Activated naive CD8-positive, alpha-beta T cell treated with anti-CD3 and anti-CD28 coated beads, Interleukin-2, amount 50 U/mL, for 24 hours (primary cell): ENCODE measurements around the gene TMEM14B.
"Not testable (repeated sequence)": the region's sequence is repeated elsewhere in the genome, so short reads cannot be mapped to it uniquely, and the experiment has no call there.

Source experiments
- ATAC-seq: fragments of 150-1000 bp; cut with Tn5 transposase; one replicate; pipeline ENCODE4 v1.10.0; 2021
- DNase-seq: peaks from one replicate; pipeline ENCODE4 v3.0.0; 2021
- H3K27ac Mint-ChIP-seq: one replicate; pipeline ENCODE4 v1.8.0; 2021; ENCODE audit warnings: mild to moderate bottlenecking, mixed read lengths
- H3K27me3 Mint-ChIP-seq: one replicate; pipeline ENCODE4 v1.8.0; 2021; ENCODE audit warnings: mixed read lengths
- H3K36me3 Mint-ChIP-seq: one replicate; pipeline ENCODE4 v1.8.0; 2021; ENCODE audit warnings: low read depth, mixed read lengths
- H3K4me1 Mint-ChIP-seq: one replicate; pipeline ENCODE4 v1.8.0; 2021; ENCODE audit warnings: mixed read lengths
- H3K4me3 Mint-ChIP-seq: one replicate; pipeline ENCODE4 v1.8.0; 2021; ENCODE audit warnings: mild to moderate bottlenecking, moderate library complexity, mixed read lengths
- H3K9me3 Mint-ChIP-seq: one replicate; pipeline ENCODE4 v1.8.0; 2021; ENCODE audit warnings: mixed read lengths

The TMEM14B gene

GRCh38 chr6:10747251-10747972 lies at the start of gene TMEM14B:
Gene TMEM14B, plus strand, starts transcription at chr6:10747805. Its CDS starts 1,441 bp downstream, at chr6:10749246.
- ATAC-seq (peak; percentile 94), DNase-seq (peak; percentile 100)
- peaks cover 35% of the 10 kb centered on the region for H3K4me1 Mint-ChIP-seq
- H3K27ac Mint-ChIP-seq = peak within 1 kb of the TSS; percentile 96
- H3K27me3 Mint-ChIP-seq = no peaks in the 10 kb centered on the region
- peaks cover 23% of the 10 kb centered on the region for H3K36me3 Mint-ChIP-seq
- no peaks in the 10 kb centered on the region for H3K9me3 Mint-ChIP-seq
- H3K4me3 Mint-ChIP-seq = peak within 1 kb of the TSS; percentile 83

- Mint-ChIP-seq H3K27ac (no peak overlapping the region), H3K4me1 (no peaks in the 10 kb centered on the region), H3K27me3 (no peaks in the 10 kb centered on the region), H3K4me3 (no peak overlapping the region), H3K36me3 (peaks cover 20% of the 10 kb centered on the region), H3K9me3 (peaks cover 4% of the 10 kb centered on the region)
- ATAC-seq = no peak
- no peak for DNase-seq
These were observed 33.6 kb upstream of the TMEM14B start for GRCh38 chr6:10713962-10714361.

- Mint-ChIP-seq H3K9me3 (peaks cover 9% of the 10 kb centered on the region), H3K4me1 (peaks cover 38% of the 10 kb centered on the region), H3K36me3 (peaks cover 9% of the 10 kb centered on the region), H3K27ac (peak overlapping the region; percentile 89), H3K4me3 (peak overlapping the region; percentile 82), H3K27me3 (no peaks in the 10 kb centered on the region)
- ATAC-seq (no peak), DNase-seq (peak; percentile 50)
These were observed 28.2 kb upstream of the TMEM14B start for GRCh38 chr6:10719296-10719963.

GRCh38 chr6:10719964-10720264 lies 27.7 kb upstream of the TMEM14B start:
- Mint-ChIP-seq H3K4me3 (peak overlapping the region; percentile 82), H3K9me3 (peaks cover 9% of the 10 kb centered on the region), H3K27ac (peak overlapping the region; percentile 89), H3K27me3 (no peaks in the 10 kb centered on the region), H3K36me3 (peaks cover 9% of the 10 kb centered on the region), H3K4me1 (peaks cover 43% of the 10 kb centered on the region)
- no peak for DNase-seq
- no peak for ATAC-seq

DNA sequence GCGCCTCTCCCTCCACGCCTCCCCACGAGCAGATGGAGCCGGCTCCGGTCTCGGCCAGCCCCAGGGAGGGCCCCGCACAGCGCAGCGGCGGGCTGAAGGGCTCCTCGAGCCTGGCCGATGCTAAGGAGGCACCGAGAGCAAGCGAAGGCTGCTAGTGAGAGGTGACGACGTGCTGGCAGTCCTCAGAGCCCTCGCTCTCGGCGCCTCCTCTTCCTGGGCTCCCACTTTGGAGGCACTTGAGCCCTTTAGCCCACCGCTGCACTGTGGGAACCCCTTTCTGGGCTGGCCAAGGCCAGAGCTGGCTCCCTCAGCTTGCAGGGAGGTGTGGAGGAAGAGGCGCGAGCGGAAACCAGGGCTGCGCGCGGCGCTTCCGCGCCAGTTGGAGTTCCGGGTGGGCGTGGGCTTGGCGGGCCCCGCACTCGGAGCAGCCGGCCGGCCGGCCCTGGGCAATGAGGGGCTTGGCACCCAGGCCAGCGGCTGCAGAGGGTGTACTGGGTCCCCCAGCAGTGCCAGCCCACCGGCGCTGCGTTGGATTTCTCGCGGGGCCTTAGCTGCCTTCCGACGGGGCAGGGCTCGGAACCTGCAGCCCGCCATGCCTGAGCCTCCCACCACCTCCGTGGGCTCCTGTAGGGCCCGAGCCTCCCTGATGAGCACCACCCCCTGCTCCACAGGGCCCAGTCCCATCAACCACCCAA lies 27.2 kb upstream of the TMEM14B start:
- DNase-seq (peak; percentile 67), ATAC-seq (peak; percentile 25)
- no peaks in the 10 kb centered on the region for H3K27me3 Mint-ChIP-seq
- H3K36me3 Mint-ChIP-seq = peaks cover 10% of the 10 kb centered on the region
- H3K27ac Mint-ChIP-seq = peak overlapping the region; percentile 91
- peak overlapping the region; percentile 91 for H3K4me3 Mint-ChIP-seq
- H3K4me1 Mint-ChIP-seq = peaks cover 47% of the 10 kb centered on the region
- H3K9me3 Mint-ChIP-seq = peaks cover 9% of the 10 kb centered on the region

DNA sequence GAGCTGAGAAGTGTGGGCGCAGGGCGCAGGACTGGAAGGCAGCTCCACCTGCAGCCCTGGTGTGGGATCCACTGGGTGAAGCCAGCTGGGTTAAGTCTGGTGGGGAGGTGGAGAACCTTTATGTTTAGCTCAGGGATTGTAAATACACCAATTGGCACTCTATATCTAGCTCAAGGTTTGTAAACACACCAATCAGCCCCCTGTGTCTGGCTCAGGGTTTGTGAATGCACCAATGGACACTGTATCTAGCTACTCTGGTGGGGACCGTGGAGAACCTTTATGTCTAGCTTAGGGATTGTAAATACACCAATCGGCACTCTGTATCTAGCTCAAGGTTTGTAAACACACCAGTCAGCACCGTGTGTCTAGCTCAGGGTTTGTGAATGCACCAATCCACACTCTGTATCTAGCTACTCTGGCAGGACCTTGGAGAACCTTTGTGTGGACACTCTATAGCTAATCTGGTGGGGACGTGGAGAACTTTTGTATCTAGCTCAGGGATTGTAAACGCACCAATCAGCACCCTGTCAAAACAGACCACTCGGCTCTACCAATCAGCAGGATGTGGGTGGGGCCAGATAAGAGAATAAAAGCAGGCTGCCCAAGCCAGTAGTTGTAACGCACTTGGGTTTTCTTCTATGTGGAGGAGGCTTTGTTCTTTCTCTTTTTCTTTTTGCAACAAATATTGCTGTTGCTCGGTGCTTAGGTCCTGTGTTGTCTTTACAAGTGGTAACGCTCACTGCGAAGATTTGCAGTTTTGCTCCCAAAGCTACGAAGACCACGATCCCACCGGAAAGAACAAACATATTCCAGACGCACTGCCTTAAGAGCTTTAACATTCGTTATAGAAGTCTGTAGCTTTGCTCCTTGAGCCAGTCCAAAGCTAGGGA lies 26.4 kb upstream of the TMEM14B start:
- peak; percentile 9 for DNase-seq
- Mint-ChIP-seq H3K36me3 (peaks cover 16% of the 10 kb centered on the region), H3K4me3 (peak overlapping the region; percentile 91), H3K4me1 (peaks cover 53% of the 10 kb centered on the region), H3K27ac (peak overlapping the region; percentile 91)
- ATAC-seq, H3K27me3 Mint-ChIP-seq, H3K9me3 Mint-ChIP-seq: not testable (repeated sequence)

GRCh38 chr6:10721850-10722569 lies 25.6 kb upstream of the TMEM14B start:
- H3K4me3 Mint-ChIP-seq = peak overlapping the region; percentile 91
- peaks cover 9% of the 10 kb centered on the region for H3K9me3 Mint-ChIP-seq
- no peak for ATAC-seq
- DNase-seq = no peak
- no peaks in the 10 kb centered on the region for H3K27me3 Mint-ChIP-seq
- H3K4me1 Mint-ChIP-seq = peaks cover 53% of the 10 kb centered on the region
- H3K27ac Mint-ChIP-seq = peak overlapping the region; percentile 91
- peaks cover 18% of the 10 kb centered on the region for H3K36me3 Mint-ChIP-seq

DNA sequence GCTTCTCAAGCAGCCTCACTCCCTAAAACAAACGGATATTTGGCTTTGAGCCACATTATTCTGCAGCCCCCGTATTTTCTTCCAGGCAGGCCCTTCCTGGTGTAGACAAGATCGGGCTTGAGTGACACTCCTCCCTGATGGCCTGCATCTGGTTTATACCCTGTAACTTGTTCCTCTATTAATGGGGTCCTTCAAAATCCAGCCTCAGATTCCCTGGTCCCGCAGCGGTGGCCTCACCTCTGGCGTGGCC lies 25.1 kb upstream of the TMEM14B start:
- ATAC-seq (no peak), DNase-seq (no peak)
- Mint-ChIP-seq H3K9me3 (peaks cover 9% of the 10 kb centered on the region), H3K27me3 (no peaks in the 10 kb centered on the region), H3K4me3 (peak overlapping the region; percentile 91), H3K4me1 (peaks cover 53% of the 10 kb centered on the region), H3K27ac (peak overlapping the region; percentile 91), H3K36me3 (peaks cover 21% of the 10 kb centered on the region)

DNA sequence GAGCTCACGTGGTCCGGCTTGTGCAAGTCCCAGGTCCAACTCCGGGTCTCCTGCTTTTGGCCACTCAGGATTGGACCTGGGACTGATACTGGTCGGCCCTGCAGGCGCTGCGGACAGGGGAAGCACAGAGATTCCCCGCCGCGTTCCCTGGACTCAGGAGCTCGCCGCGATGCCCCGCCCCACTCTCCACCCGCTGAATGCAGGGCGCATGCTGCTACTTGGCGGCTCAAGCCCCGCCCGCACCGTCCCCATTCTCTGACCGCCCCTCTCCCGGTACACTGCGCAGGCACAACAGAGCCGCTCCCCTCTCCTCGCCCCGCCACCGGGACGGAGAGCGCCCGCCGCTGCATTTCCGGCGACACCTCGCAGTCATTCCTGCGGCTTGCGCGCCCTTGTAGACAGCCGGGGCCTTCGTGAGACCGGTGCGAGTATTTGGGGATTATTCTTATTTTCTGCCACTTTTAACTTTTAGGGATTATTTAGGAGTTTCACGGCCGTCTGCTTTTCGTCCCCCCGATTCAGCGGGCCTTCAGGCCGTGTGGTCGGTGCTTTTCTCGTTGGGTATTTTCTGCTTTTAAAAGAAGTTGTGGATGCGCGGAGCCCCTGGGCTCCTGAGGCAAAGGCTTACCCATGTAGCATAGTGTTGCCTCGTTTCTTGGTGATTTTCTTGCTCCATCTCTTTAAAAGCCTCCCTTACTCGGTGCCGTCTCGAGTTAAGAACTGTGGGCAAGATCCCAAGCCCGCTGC lies 24.6 kb upstream of the TMEM14B start, which contains the start of gene TMEM14C:
Gene TMEM14C (plus strand): TSS at position 251 of the 747 bp plus-strand sequence. CDS start 1,544 bp downstream, outside the sequence.
- Mint-ChIP-seq H3K36me3 (peaks cover 25% of the 10 kb centered on the region), H3K27me3 (no peaks in the 10 kb centered on the region), H3K4me3 (peak within 1 kb of the TSS; percentile 91), H3K9me3 (peaks cover 9% of the 10 kb centered on the region), H3K27ac (peak within 1 kb of the TSS; percentile 91), H3K4me1 (peaks cover 57% of the 10 kb centered on the region)
- DNase-seq = peak; percentile 92
- ATAC-seq = peak; percentile 97

GRCh38 chr6:10723567-10723881 lies 24.1 kb upstream of the TMEM14B start:
- Mint-ChIP-seq H3K4me1 (peaks cover 57% of the 10 kb centered on the region), H3K4me3 (peak overlapping the region; percentile 91), H3K27ac (peak overlapping the region; percentile 91), H3K9me3 (peaks cover 6% of the 10 kb centered on the region), H3K27me3 (no peaks in the 10 kb centered on the region), H3K36me3 (peaks cover 26% of the 10 kb centered on the region)
- no peak for ATAC-seq
- DNase-seq = no peak

- no peak overlapping the region for H3K4me3 Mint-ChIP-seq
- no peak for ATAC-seq
- no peak overlapping the region for H3K27ac Mint-ChIP-seq
- H3K36me3 Mint-ChIP-seq = peaks cover 21% of the 10 kb centered on the region
- H3K9me3 Mint-ChIP-seq = no peaks in the 10 kb centered on the region
- H3K4me1 Mint-ChIP-seq = peaks cover 49% of the 10 kb centered on the region
- H3K27me3 Mint-ChIP-seq = no peaks in the 10 kb centered on the region
- DNase-seq = no peak
These were observed 22.6 kb upstream of the TMEM14B start for GRCh38 chr6:10725044-10725443.

DNA sequence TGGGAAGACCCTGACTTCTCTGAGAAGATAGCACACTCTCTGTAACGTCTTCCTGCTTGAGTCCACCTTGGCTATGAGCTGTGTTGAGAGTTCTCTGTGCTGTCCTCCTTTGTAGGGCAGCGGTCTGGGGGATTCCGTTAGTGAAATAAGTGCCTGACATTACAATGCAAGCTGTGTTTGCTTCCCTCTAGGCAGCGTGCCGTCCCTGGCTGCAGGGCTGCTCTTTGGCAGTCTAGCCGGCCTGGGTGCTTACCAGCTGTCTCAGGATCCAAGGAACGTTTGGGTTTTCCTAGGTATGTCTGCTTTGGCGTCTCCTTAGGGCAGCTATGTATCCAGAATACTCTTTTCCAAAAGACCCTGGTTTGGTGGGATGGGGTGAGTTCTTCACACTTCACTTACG lies 21.9 kb upstream of the TMEM14B start:
- no peaks in the 10 kb centered on the region for H3K27me3 Mint-ChIP-seq
- no peak overlapping the region for H3K27ac Mint-ChIP-seq
- DNase-seq = no peak
- no peaks in the 10 kb centered on the region for H3K9me3 Mint-ChIP-seq
- no peak for ATAC-seq
- H3K4me3 Mint-ChIP-seq = no peak overlapping the region
- H3K4me1 Mint-ChIP-seq = peaks cover 49% of the 10 kb centered on the region
- peaks cover 27% of the 10 kb centered on the region for H3K36me3 Mint-ChIP-seq

DNA sequence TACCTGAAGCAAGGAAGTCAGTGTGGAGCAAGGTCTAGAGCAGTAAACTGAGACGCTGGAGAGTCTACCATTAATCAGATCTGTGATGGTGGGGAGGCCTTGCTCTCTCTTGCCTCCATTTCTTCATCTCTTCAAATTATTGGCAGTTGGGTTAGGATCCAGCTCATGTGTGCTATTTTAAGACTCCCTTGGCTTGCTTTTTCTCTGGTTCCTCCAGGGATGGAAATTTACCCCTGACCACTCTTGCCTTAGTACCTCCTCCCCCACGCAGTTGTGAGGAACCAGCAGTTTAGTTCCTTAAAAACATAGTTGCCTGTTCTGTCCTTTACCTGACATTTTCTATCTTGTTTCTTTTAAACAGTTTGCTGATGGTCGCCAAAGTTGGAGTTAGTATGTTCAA lies 17.4 kb upstream of the TMEM14B start:
- Mint-ChIP-seq H3K9me3 (no peaks in the 10 kb centered on the region), H3K4me3 (no peak overlapping the region), H3K27ac (no peak overlapping the region), H3K36me3 (peaks cover 31% of the 10 kb centered on the region), H3K27me3 (no peaks in the 10 kb centered on the region), H3K4me1 (peaks cover 11% of the 10 kb centered on the region)
- DNase-seq (no peak), ATAC-seq (no peak)
